COR-L47 (cell line): ENCODE data around the gene ZMYND12.

Source experiments
- DNase-seq: peaks from one replicate; lab custom pipeline; 2025; lab: John Stamatoyannopoulos, UW

The ZMYND12 gene

GRCh38 chr1:42439940-42440339 lies 15.9 kb downstream of the ZMYND12 start:
- no peak for DNase-seq

GRCh38 chr1:42434340-42434739 lies 21.5 kb downstream of the ZMYND12 start:
- DNase-seq: no peak

GRCh38 chr1:42433369-42433768 lies 22.5 kb downstream of the ZMYND12 start:
- DNase-seq: no peak

- DNase-seq: no peak
These were observed 23.1 kb downstream of the ZMYND12 start for GRCh38 chr1:42432714-42433113.

GRCh38 chr1:42431514-42431913 lies 24.3 kb downstream of the ZMYND12 start:
- no peak for DNase-seq

GRCh38 chr1:42430286-42431135 lies 25.3 kb downstream of the ZMYND12 start:
- DNase-seq: no peak

GRCh38 chr1:42429603-42430002 lies 26.2 kb downstream of the ZMYND12 start:
- DNase-seq: no peak

- DNase-seq: no peak
These were observed 28.6 kb downstream of the ZMYND12 start for GRCh38 chr1:42427240-42427639.

- no peak for DNase-seq
These were observed 31.6 kb downstream of the ZMYND12 start for GRCh38 chr1:42424201-42424600.

- no peak for DNase-seq
These were observed 32.1 kb downstream of the ZMYND12 start for GRCh38 chr1:42423681-42424080.

GRCh38 chr1:42422737-42423136 lies 33.1 kb downstream of the ZMYND12 start:
- no peak for DNase-seq

- peak; percentile 93 for DNase-seq
These were observed 34.8 kb downstream of the ZMYND12 start for GRCh38 chr1:42420911-42421585.

- DNase-seq: no peak
These were observed 35.7 kb downstream of the ZMYND12 start for GRCh38 chr1:42420121-42420520.

GRCh38 chr1:42419126-42419821 lies 36.5 kb downstream of the ZMYND12 start:
- no peak for DNase-seq

GRCh38 chr1:42418516-42418915 lies 37.3 kb downstream of the ZMYND12 start:
- DNase-seq: no peak

GRCh38 chr1:42417166-42417565 lies 38.7 kb downstream of the ZMYND12 start:
- no peak for DNase-seq

GRCh38 chr1:42414551-42415496 lies 41.0 kb downstream of the ZMYND12 start:
- DNase-seq: no peak

GRCh38 chr1:42403880-42404400 lies 51.9 kb downstream of the ZMYND12 start:
- no peak for DNase-seq

- DNase-seq: no peak
These were observed 56.3 kb downstream of the ZMYND12 start for GRCh38 chr1:42399315-42400100.

GRCh38 chr1:42392967-42393848 lies 62.6 kb downstream of the ZMYND12 start:
- no peak for DNase-seq
